Activated T-cell treated with anti-CD3 and anti-CD28 coated beads, Interleukin-2, amount 50 U/mL, for 48 hours (primary cell): ENCODE data around the gene CACNA1I.
A peak's percentile ranks its signal among the peaks of the same experiment; 100 is the strongest.

Source experiments
- DNase-seq, 2 experiments: peaks; one replicate each; pipeline ENCODE4 v3.0.0-alpha.2; 2020

Gene CACNA1I

GRCh38 chr22:39653787-39654077, 83.2 kb downstream of the CACNA1I start:
- no peak for DNase-seq

GRCh38 chr22:39654131-39654926, 83.8 kb downstream of the CACNA1I start:
- no peak for DNase-seq

GRCh38 chr22:39655004-39655579, 84.5 kb downstream of the CACNA1I start:
- DNase-seq = no peak

- no peak for DNase-seq
Measured at GRCh38 chr22:39655831-39656230, 85.3 kb downstream of the CACNA1I start.

GRCh38 chr22:39656495-39657490, 86.2 kb downstream of the CACNA1I start:
- no peak for DNase-seq

GRCh38 chr22:39658367-39658766, 87.8 kb downstream of the CACNA1I start:
- peak in 1 of 2 experiments; percentile 30 for DNase-seq

- no peak for DNase-seq
Measured at GRCh38 chr22:39658806-39659463, 88.4 kb downstream of the CACNA1I start.

GRCh38 chr22:39661501-39661841, 90.9 kb downstream of the CACNA1I start:
- no peak for DNase-seq

GRCh38 chr22:39661842-39662685, 91.5 kb downstream of the CACNA1I start:
- peak; percentile 87 to 91 for DNase-seq

GRCh38 chr22:39662686-39663052, 92.1 kb downstream of the CACNA1I start:
- no peak for DNase-seq

- no peak for DNase-seq
Measured at GRCh38 chr22:39663751-39664150, 93.2 kb downstream of the CACNA1I start.

GRCh38 chr22:39664485-39665200, 94.1 kb downstream of the CACNA1I start:
- peak; percentile 50 to 59 for DNase-seq

GRCh38 chr22:39665229-39665628, 94.7 kb downstream of the CACNA1I start:
- no peak for DNase-seq

GRCh38 chr22:39665661-39666431, 95.3 kb downstream of the CACNA1I start:
- DNase-seq = no peak

GRCh38 chr22:39666495-39666894, 95.9 kb downstream of the CACNA1I start:
- DNase-seq = no peak

- DNase-seq = no peak
Measured at GRCh38 chr22:39666926-39667325, 96.4 kb downstream of the CACNA1I start.

GRCh38 chr22:39669432-39669831, 98.9 kb downstream of the CACNA1I start:
- DNase-seq = no peak

- DNase-seq = no peak
Measured at GRCh38 chr22:39671936-39672335, 101.4 kb downstream of the CACNA1I start.

GRCh38 chr22:39674536-39674935, 104.0 kb downstream of the CACNA1I start:
- DNase-seq = no peak

GRCh38 chr22:39675947-39676346, 105.4 kb downstream of the CACNA1I start:
- DNase-seq = no peak

GRCh38 chr22:39677967-39678366, 107.4 kb downstream of the CACNA1I start:
- no peak for DNase-seq
